Heart left ventricle (tissue), 16 donors: ENCODE measurements around the gene MRPL20. TPM values are rescaled to one million over a fixed set of nuclear protein-coding genes. Genes with fewer than 3 reads are reported as not detected.
"Not testable (repeated sequence)": the region's sequence is repeated elsewhere in the genome, so short reads cannot be mapped to it uniquely, and the experiment has no call there.

Experiments
- ATAC-seq, 4 donors: fragments of 200-7000 bp; cut with Tn5 transposase; one replicate each; pipeline ENCODE4 v1.9.1; 2020 to 2022; ENCODE audit warnings: moderate library complexity in 4 of 4, mild to moderate bottlenecking in 3 of 4, moderate number of reproducible peaks in 1 of 4
- DNase-seq, 5 donors: peaks; one replicate each; pipeline ENCODE4 v3.0.0-alpha.2; 2020
- H3K27ac ChIP-seq, 12 donors: fragments of 200-600 bp; sonication (generic) in 4 of 12; one replicate each; pipeline versions ENCODE4 v1.5.0 to v1.8.0; 2016 to 2022; ENCODE audit warnings: mild to moderate bottlenecking in 2 of 12
- H3K27me3 ChIP-seq, 9 donors: fragments of 200-600 bp; sonication (generic) in 2 of 9; one replicate each; pipeline versions ENCODE4 v1.5.1 to v1.8.0; 2016 to 2022; ENCODE audit warnings: mild to moderate bottlenecking in 3 of 9
- H3K36me3 ChIP-seq, 9 donors: fragments of 200-600 bp; sonication (generic) in 2 of 9; one replicate each; pipeline versions ENCODE4 v1.5.0 to v1.8.0; 2018 to 2022; ENCODE audit warnings: mild to moderate bottlenecking in 2 of 9
- H3K4me1 ChIP-seq, 12 donors: fragments of 200-600 bp; sonication (generic) in 4 of 12; one replicate each; pipeline versions ENCODE4 v1.5.0 to v1.8.0; 2016 to 2022; ENCODE audit warnings: mild to moderate bottlenecking in 3 of 12
- H3K4me3 ChIP-seq, 12 donors: fragments of 200-600 bp; sonication (generic) in 4 of 12; one replicate each; pipeline versions ENCODE4 v1.5.0 to v1.8.0; 2017 to 2022; ENCODE audit warnings: mild to moderate bottlenecking in 9 of 12, moderate library complexity in 4 of 12
- H3K9me3 ChIP-seq, 12 donors: fragments of 200-600 bp; sonication (generic) in 4 of 12; one replicate each; pipeline versions ENCODE4 v1.5.0 to v1.8.0; 2016 to 2022; ENCODE audit warnings: mild to moderate bottlenecking in 1 of 12
- CTCF ChIP-seq, 12 donors: fragments of 200-600 bp; sonication (generic) in 4 of 12; IDR thresholded peaks; one replicate each; pipeline versions ENCODE4 v1.5.0 to v1.8.0; 2018 to 2022; ENCODE audit warnings: antibody characterized with exemption in 12 of 12, mild to moderate bottlenecking in 5 of 12
- POLR2A ChIP-seq, 2 donors: fragments of 450-650 bp; IDR thresholded peaks; one replicate each; pipeline ENCODE4 v1.6.1; 2017; ENCODE audit warnings: antibody characterized with exemption in 2 of 2, mild to moderate bottlenecking in 2 of 2, moderate library complexity in 2 of 2
- WGBS, 4 donors: extraction: QIAGEN DNeasy Blood & Tissue Kit in 2 of 4; methylation state at CpG; one replicate each; pipeline versions ENCODE4 v1.1.5 to v1.1.7; 2013 to 2018; 5-methylcytosine and 5-hydroxymethylcytosine counted together
- intact Hi-C, 10 donors: fragments of 100-400 bp; cut with DNase I; formaldehyde crosslinking; loops; one replicate each; pipeline versions ENCODE4 v1.11.1 to v1.14.2; 2022
- polyA plus RNA-seq, 2 donors: library from polyadenylated mRNA; stranded (reverse); fragments of 200-250 nt; gene quantifications; one replicate each; pipeline ENCODE4 v1.2.3, GENCODE V29; 2013
- total RNA-seq, 9 donors: library from RNA; depleted of rRNA in 2 of 9; stranded (reverse); fragments of >200 nt in 2 of 9; fragmentation: NEBNext Ultra II Directional in 3 of 9; extraction: Animal tissue kit (Norgen Biotek cat#: 25700) in 3 of 9; gene quantifications; one replicate each; pipeline versions ENCODE4 v1.1.0 to v1.2.4, GENCODE V29; 2016 to 2023
- donor health status: ischemic (EF 13 %, LVEDD 7.1; RV severe dilation, severe dysfunction).
- donor health status: healthy with polysubstance abuse.
- donor health status: DM: no; HTN: yes; CAD: no.
- donor health status: DM: no; HTN: no; CAD: no.
- donor health status: ischemic (EF 25% LVEDD 6.9; RV normal size, moderate dysfunction).
- donor health status: ischemic (EF 25% LVEDD 5.7; RV mildly dilated, moderate dysfunction).
- donor health status: healthy.
- donor health status: DM: yes; HTN: yes; CAD: no.
- donor health status: ischemic (EF 35%, LVEDD 5.7; RV mildly dilated, moderate dysfunction).
- donor health status: nonischemic (EF 11% LVEDD 7.7; RV severe dilation, severe dysfunction).
- donor health status: DM: yes; HTN: yes; CAD: no.
- donor health status: PGD.
- donor health status: ischemic (EF 29% LVEDD 5.4; RV normal size, mild dysfunction).
- donor health status: nonischemic (EF 23%, LVEDD 6.1; RV moderate dilation, normal function).

The MRPL20 gene
- total and polyA plus RNA-seq, 11 donors, result 112 to 238 (median 141) TPM

GRCh38 chr1:1415751-1416150 lies 8.7 kb upstream of the MRPL20 start:
- Histone ChIP-seq H3K4me1 (peaks cover 0 to 15% (median 2%) of the 10 kb centered on the region in 12 donors), H3K27ac (no peak overlapping the region), H3K27me3 (peaks cover 0 to 2% (median 0%) of the 10 kb centered on the region in 9 donors), H3K9me3 (no peaks in the 10 kb centered on the region), H3K4me3 (no peak overlapping the region), H3K36me3 (no peaks in the 10 kb centered on the region)
- TF ChIP-seq CTCF (IDR thresholded peaks at IDR 0.05) (no peak), POLR2A (IDR thresholded peaks at IDR 0.05) (no peak)
- intact Hi-C loops, result no loop called here
- ATAC-seq (no peak), DNase-seq (peak in 2 of 5 donors; percentile 4 to 19)
- WGBS, 4 donors, result 67 to 76% (median 73%) methylated on average over 12 to 13 of the region's 13 CpGs

GRCh38 chr1:1412311-1412902 lies 5.3 kb upstream of the MRPL20 start:
- intact Hi-C loops, DNase-seq, H3K36me3 ChIP-seq, H3K27ac ChIP-seq, H3K4me3 ChIP-seq, H3K27me3 ChIP-seq, H3K9me3 ChIP-seq, ATAC-seq: not testable (repeated sequence)
- H3K4me1 ChIP-seq, result peaks cover 3 to 20% (median 14%) of the 10 kb centered on the region in 12 donors
- WGBS, 4 donors, result 95 to 96% (median 96%) methylated on average over 11 of the region's 11 CpGs

- intact Hi-C loops, result no loop called here
- 93 to 97% (median 95%) methylated on average over 13 of the region's 13 CpGs for WGBS, 4 donors
- no peak for ATAC-seq
- TF ChIP-seq POLR2A (IDR thresholded peaks at IDR 0.05), result no peak
- no peak for TF ChIP-seq CTCF (IDR thresholded peaks at IDR 0.05)
- Histone ChIP-seq H3K27ac (no peak overlapping the region), H3K27me3 (no peaks in the 10 kb centered on the region), H3K9me3 (no peaks in the 10 kb centered on the region), H3K4me3 (no peak overlapping the region), H3K4me1 (peaks cover 3 to 20% (median 14%) of the 10 kb centered on the region in 12 donors), H3K36me3 (no peaks in the 10 kb centered on the region)
- DNase-seq, result no peak
Measured at GRCh38 chr1:1411626-1412025, 4.5 kb upstream of the MRPL20 start.

GRCh38 chr1:1410238-1410637 lies 3.1 kb upstream of the MRPL20 start:
- DNase-seq, intact Hi-C loops, H3K27ac ChIP-seq, H3K4me3 ChIP-seq, ATAC-seq, H3K27me3 ChIP-seq, H3K9me3 ChIP-seq: not testable (repeated sequence)
- WGBS, 4 donors, result 64 to 73% (median 69%) methylated on average over 8 of the region's 8 CpGs
- Histone ChIP-seq H3K4me1 (peaks cover 5 to 33% (median 28%) of the 10 kb centered on the region in 12 donors), H3K36me3 (peaks cover 0 to 11% (median 6%) of the 10 kb centered on the region in 9 donors)

- intact Hi-C loops, result loop anchor here in 6 of 10 donors (2.0 to 10.0 kb wide), 4 partner anchors 23 to 97 kb away; no protein-coding TSS in a partner anchor
- H3K9me3 ChIP-seq, result no peaks in the 10 kb centered on the region
- no peaks in the 10 kb centered on the region for H3K27me3 ChIP-seq
- 8 to 19% (median 12%) methylated on average over 18 to 41 of the region's 41 CpGs for WGBS, 4 donors
- ATAC-seq (peak in 1 of 4 donors; percentile 8), DNase-seq (peak in 1 of 5 donors; percentile 42)
- H3K27ac ChIP-seq, result peak overlapping the region; percentile 72 to 94 (median 88)
- peaks cover 0 to 35% (median 30%) of the 10 kb centered on the region in 9 donors for H3K36me3 ChIP-seq
- peaks cover 5 to 38% (median 33%) of the 10 kb centered on the region in 12 donors for H3K4me1 ChIP-seq
- peak overlapping the region; percentile 61 to 100 (median 94) for H3K4me3 ChIP-seq
- TF ChIP-seq CTCF (IDR thresholded peaks at IDR 0.05) (no peak), POLR2A (IDR thresholded peaks at IDR 0.05) (no peak)
Measured at GRCh38 chr1:1407636-1408318, 684 bp upstream of the MRPL20 start.
